KOPT-K1 (cell line): ENCODE results near the gene ZSCAN12.
A peak's percentile ranks its signal among the peaks of the same experiment; 100 is the strongest.
"Not testable (repeated sequence)": the region's sequence is repeated elsewhere in the genome, so short reads cannot be mapped to it uniquely, and the experiment has no call there.

ENCODE experiments used
- H3K27ac ChIP-seq: fragments of 200-600 bp; sonication (generic); 2 replicates; pipeline ENCODE4 v1.5.1; 2016; ENCODE audit warnings: antibody characterized with exemption, mild to moderate bottlenecking, low read depth, low read length; ENCODE audit not compliant: poor library complexity, severe bottlenecking
- H3K36me3 ChIP-seq: fragments of 200-600 bp; sonication (generic); 2 replicates; pipeline ENCODE4 v1.5.1; 2017; ENCODE audit warnings: antibody characterized with exemption, mild to moderate bottlenecking, low read length, moderate library complexity; ENCODE audit not compliant: insufficient read depth
- H3K9me3 ChIP-seq: fragments of 200-600 bp; sonication (generic); 2 replicates; pipeline ENCODE4 v1.5.1; 2017; ENCODE audit warnings: antibody characterized with exemption, low read length, mild to moderate bottlenecking; ENCODE audit not compliant: insufficient read depth, poor library complexity, severe bottlenecking

Gene ZSCAN12

GRCh38 chr6:28371706-28372451 lies 27.7 kb downstream of the ZSCAN12 start:
- H3K9me3 ChIP-seq: no peaks in the 10 kb centered on the region
- H3K27ac ChIP-seq: no peak overlapping the region
- H3K36me3 ChIP-seq: no peaks in the 10 kb centered on the region

GRCh38 chr6:28371280-28371679 lies 28.3 kb downstream of the ZSCAN12 start:
- Histone ChIP-seq H3K36me3 (0 out of 2 replicates have a peak, but pooled peaks cover 3% of the 10 kb centered on the region), H3K27ac (no peak overlapping the region), H3K9me3 (no peaks in the 10 kb centered on the region)

DNA sequence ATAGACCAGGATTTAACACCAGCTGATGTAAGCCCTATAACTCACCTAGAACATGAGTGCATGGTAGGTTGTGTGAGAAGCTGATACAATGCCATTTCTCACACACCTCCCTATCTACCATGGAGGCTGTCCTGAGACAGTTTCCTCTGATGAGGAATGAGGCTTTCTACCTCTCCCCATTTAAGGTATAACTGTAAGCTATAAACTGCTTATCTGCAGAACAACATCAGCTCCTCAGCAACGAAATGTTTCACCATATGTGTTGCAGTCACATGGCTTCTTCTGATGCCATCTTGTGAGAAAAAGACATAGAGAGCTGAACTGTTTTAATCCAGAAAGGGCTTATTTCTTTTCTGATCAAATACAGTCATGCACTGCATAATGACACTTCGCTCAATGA lies 29.1 kb downstream of the ZSCAN12 start:
- Histone ChIP-seq H3K36me3 (peaks cover 11% of the 10 kb centered on the region; the same call in 1 of the 2 replicates), H3K27ac (no peak overlapping the region), H3K9me3 (no peaks in the 10 kb centered on the region)

DNA sequence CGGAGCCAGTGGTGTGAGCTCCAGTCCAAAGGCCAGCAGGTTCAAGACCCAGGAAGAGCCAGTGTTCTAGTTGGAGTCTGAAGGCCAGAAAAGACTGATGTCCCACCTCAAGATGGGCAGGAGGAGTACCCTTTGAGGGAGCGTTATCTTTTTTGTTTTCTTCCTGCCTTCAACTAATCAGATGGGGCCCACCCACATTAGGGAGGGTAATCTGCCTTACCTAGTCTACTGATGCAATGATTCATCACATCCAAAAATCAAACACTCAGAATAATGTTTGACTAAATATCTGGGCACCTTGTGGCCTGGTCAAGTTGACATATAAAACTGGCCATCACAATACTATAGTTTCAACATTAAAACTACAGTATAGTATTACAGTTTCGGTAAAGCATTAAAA lies 30.1 kb downstream of the ZSCAN12 start:
- Histone ChIP-seq H3K36me3 (peaks cover 21% of the 10 kb centered on the region), H3K27ac (no peak overlapping the region), H3K9me3 (no peaks in the 10 kb centered on the region)

DNA sequence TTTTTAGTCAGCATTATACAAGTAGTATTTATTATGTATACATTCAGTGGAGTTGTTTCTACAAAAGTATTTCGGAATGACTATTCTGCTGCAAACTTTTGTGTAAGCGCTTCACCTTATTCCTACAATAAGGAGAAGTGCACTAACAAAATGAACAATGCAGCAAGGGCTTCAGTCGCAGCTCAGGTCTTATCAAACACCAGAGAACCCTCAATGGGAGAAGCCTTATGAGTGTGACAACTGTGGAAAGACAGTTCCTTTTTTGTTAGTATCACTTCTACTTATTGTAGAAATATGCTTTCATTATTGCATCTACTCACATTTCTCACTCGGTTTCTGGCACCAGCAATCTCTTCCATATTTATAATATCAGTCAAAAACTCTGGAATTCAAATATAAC lies 31.0 kb downstream of the ZSCAN12 start:
- no peak overlapping the region for H3K27ac ChIP-seq
- H3K9me3 ChIP-seq: no peaks in the 10 kb centered on the region
- peaks cover 30% of the 10 kb centered on the region for H3K36me3 ChIP-seq

DNA sequence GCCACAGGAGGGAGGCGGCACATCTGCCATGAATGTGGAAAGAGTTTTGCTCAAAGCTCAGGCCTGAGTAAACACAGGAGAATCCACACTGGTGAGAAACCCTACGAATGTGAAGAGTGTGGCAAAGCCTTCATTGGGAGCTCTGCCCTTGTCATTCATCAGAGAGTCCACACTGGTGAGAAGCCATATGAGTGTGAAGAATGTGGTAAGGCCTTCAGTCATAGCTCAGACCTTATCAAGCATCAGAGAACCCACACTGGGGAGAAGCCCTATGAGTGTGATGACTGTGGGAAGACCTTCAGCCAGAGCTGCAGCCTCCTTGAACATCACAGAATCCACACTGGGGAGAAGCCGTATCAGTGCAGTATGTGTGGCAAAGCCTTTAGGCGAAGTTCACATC lies 34.0 kb downstream of the ZSCAN12 start:
- H3K36me3 ChIP-seq: peaks cover 47% of the 10 kb centered on the region
- not testable (repeated sequence) for H3K9me3 ChIP-seq

GRCh38 chr6:28360961-28361360 lies 38.6 kb downstream of the ZSCAN12 start:
- Histone ChIP-seq H3K36me3 (peaks cover 41% of the 10 kb centered on the region), H3K9me3 (no peaks in the 10 kb centered on the region)

More for the DNA sequence above, 34.0 kb downstream of the ZSCAN12 start:
- H3K27ac ChIP-seq: not testable (repeated sequence)

GRCh38 chr6:28359562-28359961 lies 40.0 kb downstream of the ZSCAN12 start:
- not testable (repeated sequence) for H3K9me3 ChIP-seq, H3K27ac ChIP-seq
- peaks cover 27% of the 10 kb centered on the region for H3K36me3 ChIP-seq

More at GRCh38 chr6:28360961-28361360, 38.6 kb downstream of the ZSCAN12 start:
- no peak overlapping the region for H3K27ac ChIP-seq

DNA sequence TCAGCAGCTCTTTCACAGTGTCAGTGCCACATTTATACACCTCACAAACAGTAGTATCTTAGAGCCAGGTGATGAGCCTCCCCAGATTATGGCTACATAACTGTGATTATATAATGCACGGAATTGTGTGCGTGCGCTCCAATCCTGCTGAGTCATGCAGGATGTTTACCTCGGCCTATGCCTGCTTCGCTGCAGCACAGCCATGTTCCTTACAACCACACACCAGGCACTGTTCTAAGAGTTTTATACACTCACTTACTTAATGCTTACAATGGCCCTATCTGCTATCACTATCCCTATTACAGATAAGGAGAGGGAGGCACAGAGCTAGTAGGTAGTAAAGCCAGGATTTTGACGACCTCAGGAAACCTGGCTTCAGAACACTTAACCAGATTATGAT lies 42.5 kb downstream of the ZSCAN12 start:
- Histone ChIP-seq H3K27ac (no peak overlapping the region), H3K9me3 (no peaks in the 10 kb centered on the region), H3K36me3 (peaks cover 9% of the 10 kb centered on the region; the same call in 1 of the 2 replicates)

GRCh38 chr6:28356666-28357020 lies 42.9 kb downstream of the ZSCAN12 start:
- no peaks in the 10 kb centered on the region for H3K9me3 ChIP-seq
- H3K27ac ChIP-seq: no peak overlapping the region
- peaks cover 5% of the 10 kb centered on the region; the same call in 1 of the 2 replicates for H3K36me3 ChIP-seq

DNA sequence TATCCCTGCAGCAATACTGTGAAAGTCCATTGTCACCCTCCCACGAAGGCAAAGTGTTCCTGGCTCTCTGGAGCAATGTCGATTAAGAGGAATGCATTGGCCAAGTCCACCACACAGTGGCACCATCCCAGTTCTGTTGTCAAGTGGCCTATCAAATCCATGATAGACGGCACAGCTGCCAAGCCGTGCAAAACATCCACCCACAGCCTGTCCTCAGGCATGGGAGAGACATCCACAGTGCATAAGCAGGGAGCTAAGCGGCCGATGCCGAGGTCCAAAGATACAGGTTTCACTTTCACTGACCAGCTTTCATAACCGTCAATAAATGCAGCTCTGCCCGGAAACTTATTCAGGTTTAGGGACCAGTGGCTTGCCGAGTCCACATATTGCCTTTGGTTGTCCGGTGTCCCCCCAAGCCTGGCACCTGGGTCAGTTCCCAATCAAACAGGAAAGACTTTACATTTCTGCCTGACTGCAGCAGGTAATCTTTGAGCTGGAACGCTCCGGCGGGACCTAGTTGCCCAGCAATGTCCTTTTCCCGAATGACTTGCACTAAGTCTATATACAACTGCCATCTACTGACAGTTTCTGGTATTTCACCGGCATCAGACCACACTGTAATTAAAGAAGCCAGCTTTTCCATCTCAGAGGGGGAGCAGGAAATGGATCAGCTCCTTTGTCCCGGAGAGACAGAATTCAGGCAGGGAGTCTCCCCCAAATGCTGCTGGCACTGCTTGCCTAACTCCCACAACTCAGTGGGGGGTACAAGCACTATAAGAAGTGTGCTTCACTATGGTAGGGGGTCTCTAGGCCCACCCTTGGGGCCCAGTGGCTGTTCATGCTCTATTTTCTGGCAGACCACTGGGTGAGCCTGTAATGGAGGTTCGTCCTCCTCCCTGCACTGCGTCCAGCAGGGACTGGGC lies 43.5 kb downstream of the ZSCAN12 start:
- H3K9me3 ChIP-seq: no peaks in the 10 kb centered on the region
- no peaks in the 10 kb centered on the region; the same call in 1 of the 2 replicates for H3K36me3 ChIP-seq
- peak overlapping the region; percentile 43 for H3K27ac ChIP-seq

- Histone ChIP-seq H3K36me3 (no peaks in the 10 kb centered on the region; the same call in 1 of the 2 replicates), H3K9me3 (no peaks in the 10 kb centered on the region), H3K27ac (no peak overlapping the region)
These were observed 44.6 kb downstream of the ZSCAN12 start for GRCh38 chr6:28354688-28355554.

DNA sequence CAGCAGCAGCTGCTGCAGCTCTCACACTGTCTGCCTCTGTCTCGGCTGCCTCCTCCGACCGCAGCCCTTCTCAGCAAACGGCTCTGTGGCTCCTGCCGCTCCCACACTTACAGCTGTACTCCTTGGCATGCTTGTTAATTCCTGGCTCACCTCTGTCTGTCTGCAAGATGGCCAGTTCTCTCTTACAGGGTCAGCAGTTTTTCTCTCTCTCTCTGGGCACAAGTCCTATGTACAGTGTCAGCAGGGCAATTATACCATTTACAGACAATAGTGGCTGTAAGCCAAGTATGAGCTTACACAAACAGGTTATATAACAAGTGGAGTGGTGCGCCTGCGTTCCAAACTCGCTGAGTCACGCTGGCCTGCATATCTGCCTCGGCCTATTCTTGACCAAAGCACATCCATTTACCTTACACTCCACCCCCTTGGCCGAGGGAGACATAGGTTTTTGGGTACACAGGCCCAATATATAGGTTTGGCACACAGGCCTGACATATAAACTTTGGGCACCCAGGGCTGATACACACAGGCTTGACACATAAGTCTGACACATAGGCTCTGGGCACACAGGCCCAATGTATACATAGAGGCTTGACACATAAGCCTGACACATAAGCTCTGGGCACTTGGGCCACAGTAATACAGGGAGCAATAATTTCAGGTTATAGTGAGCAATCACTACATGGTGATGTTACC lies 45.4 kb downstream of the ZSCAN12 start:
- Histone ChIP-seq H3K27ac (no peak overlapping the region), H3K36me3 (no peaks in the 10 kb centered on the region; the same call in 1 of the 2 replicates), H3K9me3 (no peaks in the 10 kb centered on the region)

GRCh38 chr6:28353356-28353755 lies 46.2 kb downstream of the ZSCAN12 start:
- H3K27ac ChIP-seq: no peak overlapping the region
- H3K36me3 ChIP-seq: no peaks in the 10 kb centered on the region; the same call in 1 of the 2 replicates
- no peaks in the 10 kb centered on the region for H3K9me3 ChIP-seq
